Gastroesophageal sphincter (tissue), 4 donors: ENCODE results near the gene UBQLN4. TPM values are rescaled to one million over a fixed set of nuclear protein-coding genes. Genes with fewer than 3 reads are reported as not detected.

Experiments used
- ATAC-seq: fragments of 150-250 bp; one replicate; pipeline ENCODE4 v1.9.1; 2016; ENCODE audit warnings: mild to moderate bottlenecking, moderate library complexity
- H3K27ac ChIP-seq, 4 donors: fragments of 200-600 bp; sonication (generic) in 3 of 4; 1 replicate in 3 of 4; 2 replicates in 1 of 4; pipeline ENCODE4 v1.5.1; 2016 to 2019
- H3K27me3 ChIP-seq: fragments of 200-600 bp; sonication (generic); one replicate; pipeline ENCODE4 v1.5.1; 2019
- H3K36me3 ChIP-seq, 2 donors: fragments of 200-600 bp; sonication (generic); one replicate each; pipeline ENCODE4 v1.5.1; 2019; ENCODE audit warnings: control low read depth in 1 of 2
- H3K4me1 ChIP-seq, 3 donors: fragments of 200-600 bp; sonication (generic); 1 replicate in 2 of 3; 2 replicates in 1 of 3; pipeline ENCODE4 v1.5.1; 2016 to 2019; ENCODE audit warnings: control low read depth in 2 of 3
- H3K4me3 ChIP-seq, 2 donors: fragments of 200-600 bp; sonication (generic); one replicate each; pipeline ENCODE4 v1.5.1; 2019; ENCODE audit warnings: mild to moderate bottlenecking in 1 of 2, moderate library complexity in 1 of 2
- H3K9me3 ChIP-seq, 3 donors: fragments of 200-600 bp; sonication (generic); one replicate each; pipeline ENCODE4 v1.5.1; 2017 to 2019; ENCODE audit warnings: control low read depth in 2 of 3
- EP300 ChIP-seq: sonication (generic); formaldehyde crosslinking; IDR thresholded peaks from one replicate; pipeline ENCODE4 v1.6.1; 2017; ENCODE audit warnings: antibody characterized with exemption, mild to moderate bottlenecking
- POLR2A ChIP-seq, 2 donors: fragments of 450-650 bp; IDR thresholded peaks; one replicate each; pipeline ENCODE4 v1.6.1; 2017; ENCODE audit warnings: antibody characterized with exemption in 2 of 2, mild to moderate bottlenecking in 2 of 2, moderate library complexity in 1 of 2
- POLR2AphosphoS5 ChIP-seq: sonication (generic); formaldehyde crosslinking; IDR thresholded peaks from one replicate; pipeline ENCODE4 v1.6.1; 2017; ENCODE audit warnings: antibody characterized with exemption
- WGBS, 2 donors: methylation state at CpG; one replicate each; pipeline ENCODE4 v1.1.5; 2018; ENCODE audit warnings: low coverage in 1 of 2; 5-methylcytosine and 5-hydroxymethylcytosine counted together
- total RNA-seq, 4 donors: library from RNA; depleted of rRNA; stranded (reverse); fragments of >200 nt; gene quantifications; one replicate each; pipeline ENCODE4 v1.1.0, GENCODE V29; 2016
- TF ChIP-seq, protein P1 (sequence below), 4 experiments: fragments of 200-600 bp in 2 of 4; fragments of 450-650 bp in 2 of 4; sonication (generic) in 1 of 4; IDR thresholded peaks; one replicate each; pipeline ENCODE4 v1.5.1; 2017 to 2019; ENCODE audit warnings: antibody characterized with exemption in 4 of 4, mild to moderate bottlenecking in 2 of 4, moderate library complexity in 2 of 4

Gene UBQLN4
- 10 to 100 TPM; 19.6 to 29.6 (median 24.8) TPM for total RNA-seq

DNA sequence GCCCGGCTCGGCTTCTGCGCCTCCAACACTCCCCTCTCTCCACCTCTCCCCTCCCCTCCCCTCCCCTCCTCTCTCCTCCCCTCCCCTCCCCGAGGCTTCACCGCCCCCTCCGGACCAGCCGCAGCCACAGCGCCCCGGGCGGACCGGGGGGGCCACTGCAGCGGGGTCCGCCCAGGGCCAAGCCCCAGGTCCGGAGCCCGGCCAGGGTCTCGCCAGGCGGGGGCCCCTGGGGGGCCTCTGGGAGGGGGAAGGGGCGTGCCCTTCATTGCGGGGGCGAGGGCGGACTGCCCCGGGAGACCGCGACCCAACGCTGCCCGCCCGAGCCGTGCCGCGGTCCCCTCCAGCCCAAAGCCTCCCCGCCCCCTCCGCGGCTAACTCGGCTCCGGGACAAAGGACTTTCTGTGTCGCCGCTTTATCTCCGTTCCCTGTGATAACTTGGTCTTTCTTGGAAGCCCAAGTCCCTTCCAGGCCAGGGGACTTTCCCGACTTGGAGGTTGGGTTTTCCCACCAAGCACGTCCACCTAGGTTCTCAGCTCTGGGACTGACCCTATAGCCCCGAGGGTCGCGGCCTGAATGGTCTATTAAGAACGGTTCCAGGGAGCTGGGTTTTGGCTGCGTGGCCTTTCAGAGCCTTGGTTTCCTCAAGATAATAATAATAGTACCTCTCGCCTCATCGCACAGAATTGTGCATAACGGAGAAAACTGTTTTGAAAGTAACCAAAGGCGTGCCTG lies at the start of gene UBQLN4:
Gene UBQLN4 (minus strand): TSS at position 31 of the 732 bp plus-strand sequence. CDS start 97 bp downstream, outside the sequence.
- Histone ChIP-seq H3K36me3 (peaks cover 0 to 46% of the 10 kb centered on the region in 2 donors), H3K27me3 (no peaks in the 10 kb centered on the region), H3K9me3 (no peaks in the 10 kb centered on the region), H3K4me1 (peaks cover 0 to 29% (median 8%) of the 10 kb centered on the region in 3 donors), H3K27ac (peak within 1 kb of the TSS; percentile 54 to 96 (median 94)), H3K4me3 (peak within 1 kb of the TSS; percentile 49 to 80)
- ATAC-seq, result peak; percentile 75
- TF ChIP-seq EP300, result no peak
- TF ChIP-seq, protein P1, sequence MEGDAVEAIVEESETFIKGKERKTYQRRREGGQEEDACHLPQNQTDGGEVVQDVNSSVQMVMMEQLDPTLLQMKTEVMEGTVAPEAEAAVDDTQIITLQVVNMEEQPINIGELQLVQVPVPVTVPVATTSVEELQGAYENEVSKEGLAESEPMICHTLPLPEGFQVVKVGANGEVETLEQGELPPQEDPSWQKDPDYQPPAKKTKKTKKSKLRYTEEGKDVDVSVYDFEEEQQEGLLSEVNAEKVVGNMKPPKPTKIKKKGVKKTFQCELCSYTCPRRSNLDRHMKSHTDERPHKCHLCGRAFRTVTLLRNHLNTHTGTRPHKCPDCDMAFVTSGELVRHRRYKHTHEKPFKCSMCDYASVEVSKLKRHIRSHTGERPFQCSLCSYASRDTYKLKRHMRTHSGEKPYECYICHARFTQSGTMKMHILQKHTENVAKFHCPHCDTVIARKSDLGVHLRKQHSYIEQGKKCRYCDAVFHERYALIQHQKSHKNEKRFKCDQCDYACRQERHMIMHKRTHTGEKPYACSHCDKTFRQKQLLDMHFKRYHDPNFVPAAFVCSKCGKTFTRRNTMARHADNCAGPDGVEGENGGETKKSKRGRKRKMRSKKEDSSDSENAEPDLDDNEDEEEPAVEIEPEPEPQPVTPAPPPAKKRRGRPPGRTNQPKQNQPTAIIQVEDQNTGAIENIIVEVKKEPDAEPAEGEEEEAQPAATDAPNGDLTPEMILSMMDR (IDR thresholded peaks at IDR 0.05), result peak in 3 of 4 experiments; percentile 31 to 72 (median 55)
- WGBS, 2 donors, result 0% methylated on average over 6 of the region's 49 CpGs; no CpG with 5 or more reads in 1 of the 2 donors

DNA sequence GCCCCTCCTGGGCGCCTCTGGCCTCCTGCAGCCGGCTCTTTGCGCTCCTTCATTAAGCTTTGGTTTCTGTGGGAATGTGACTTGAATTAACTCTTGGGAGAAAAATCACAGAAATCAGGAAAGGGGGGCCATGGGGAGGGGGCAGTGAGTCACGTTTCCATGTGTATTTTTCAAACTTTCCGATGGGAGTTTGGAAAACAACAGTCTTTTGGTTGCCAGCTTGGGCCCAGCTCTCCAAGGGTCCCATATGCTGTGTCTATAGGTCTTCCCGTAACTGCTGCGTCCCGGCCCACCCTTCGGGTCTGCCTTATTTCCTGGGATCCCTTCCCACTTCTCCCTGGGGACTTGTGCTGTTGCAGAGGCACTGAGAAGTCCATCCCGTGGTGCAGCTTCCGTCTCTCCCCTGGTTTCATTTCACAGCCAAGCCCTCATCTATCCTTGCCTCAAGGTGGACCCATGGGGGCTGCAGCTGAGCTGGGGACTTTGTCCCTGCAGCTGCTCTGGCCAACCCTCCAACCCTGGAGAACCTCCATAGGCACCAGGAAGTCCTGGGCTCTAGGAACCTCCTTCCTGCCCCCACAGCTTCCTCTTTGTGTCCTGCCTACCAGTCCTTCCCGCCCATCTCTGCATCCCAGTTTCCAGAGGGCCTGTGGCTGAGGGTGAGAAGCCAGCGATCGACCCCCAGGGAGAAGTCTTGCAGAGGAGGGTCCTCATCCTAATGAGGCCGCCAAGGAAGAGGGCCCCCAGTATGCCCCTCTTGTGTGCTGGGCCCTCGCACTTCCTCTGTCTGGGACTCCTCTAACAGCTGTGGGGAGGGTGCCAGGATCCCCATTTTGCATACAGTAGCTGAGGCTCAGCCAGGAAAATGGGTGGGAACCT lies 49.3 kb upstream of the UBQLN4 start:
- no peaks in the 10 kb centered on the region for H3K9me3 ChIP-seq
- no peak overlapping the region for H3K4me3 ChIP-seq
- no peak for TF ChIP-seq EP300
- no peak for TF ChIP-seq POLR2AphosphoS5
- TF ChIP-seq, protein P1 (IDR thresholded peaks at IDR 0.05), result no peak
- no peak for TF ChIP-seq POLR2A (IDR thresholded peaks at IDR 0.05)
- H3K27ac ChIP-seq, result peak overlapping the region; percentile 87 to 98 (median 96)
- no peaks in the 10 kb centered on the region for H3K27me3 ChIP-seq
- WGBS, 2 donors, result 43 to 45% methylated on average over 4 of the region's 16 CpGs
- ATAC-seq, result no peak
- no peaks in the 10 kb centered on the region for H3K36me3 ChIP-seq
- H3K4me1 ChIP-seq, result peaks cover 18 to 79% (median 63%) of the 10 kb centered on the region in 3 donors

DNA sequence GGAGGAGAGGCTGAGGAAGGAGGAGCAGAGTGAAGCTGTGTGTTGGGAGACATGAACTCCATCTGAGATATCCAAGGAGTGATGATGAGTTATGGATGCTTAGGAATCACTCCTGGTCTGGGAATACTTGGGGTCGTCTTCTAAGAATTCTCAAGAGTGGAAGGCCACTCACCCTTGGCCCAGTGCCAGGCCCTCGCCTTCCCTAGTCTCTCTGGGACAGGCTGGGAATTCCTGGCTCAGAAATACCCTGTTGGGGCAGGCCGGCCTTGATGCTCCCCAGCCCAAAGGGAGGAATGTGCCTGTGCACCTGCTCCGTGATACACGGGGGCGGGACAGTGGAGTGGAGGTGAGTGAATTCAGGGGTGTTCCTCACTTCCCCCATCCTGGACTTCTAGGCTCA lies 48.3 kb upstream of the UBQLN4 start:
- no peak for ATAC-seq
- Histone ChIP-seq H3K4me1 (peaks cover 18 to 81% (median 61%) of the 10 kb centered on the region in 3 donors), H3K4me3 (no peak overlapping the region), H3K36me3 (no peaks in the 10 kb centered on the region), H3K27me3 (no peaks in the 10 kb centered on the region), H3K9me3 (no peaks in the 10 kb centered on the region), H3K27ac (peak overlapping the region in 3 of 4 donors; percentile 94 to 98 (median 97))
- WGBS, 2 donors, result 40 to 53% methylated on average over 1 to 2 of the region's 6 CpGs
- TF ChIP-seq POLR2AphosphoS5 (no peak), POLR2A (IDR thresholded peaks at IDR 0.05) (no peak), EP300 (no peak)
- TF ChIP-seq, protein P1 (IDR thresholded peaks at IDR 0.05), result no peak

- no peaks in the 10 kb centered on the region for H3K9me3 ChIP-seq
- ATAC-seq, result no peak
- no peaks in the 10 kb centered on the region for H3K27me3 ChIP-seq
- TF ChIP-seq EP300 (no peak), POLR2A (IDR thresholded peaks at IDR 0.05) (no peak), POLR2AphosphoS5 (no peak)
- TF ChIP-seq, protein P1 (IDR thresholded peaks at IDR 0.05), result no peak
- 58 to 59% methylated on average over 3 to 4 of the region's 4 CpGs for WGBS, 2 donors
- peaks cover 14 to 80% (median 59%) of the 10 kb centered on the region in 3 donors for H3K4me1 ChIP-seq
- H3K36me3 ChIP-seq, result no peaks in the 10 kb centered on the region
- no peak overlapping the region for H3K4me3 ChIP-seq
- peak overlapping the region in 3 of 4 donors; percentile 41 to 97 (median 94) for H3K27ac ChIP-seq
These were observed 46.8 kb upstream of the UBQLN4 start for GRCh38 chr1:156100205-156100995.
